Epithelial cell of proximal tubule (primary cell): Measurements from ENCODE around the gene LHX5. TPM values are rescaled to one million over a fixed set of nuclear protein-coding genes. Genes with fewer than 3 reads are reported as not detected.
A peak's percentile ranks its signal among the peaks of the same experiment; 100 is the strongest.

ENCODE experiments used
- DNase-seq: peaks from one replicate; pipeline ENCODE4 v3.0.0-alpha.2; 2011; ENCODE audit warnings: low read depth
- H3K4me3 ChIP-seq: 2 replicates; pipeline ENCODE4 v1.5.1; 2011; ENCODE audit warnings: low read depth, mild to moderate bottlenecking, low read length
- CTCF ChIP-seq: conservative IDR thresholded peaks from 2 replicates; pipeline ENCODE4 v1.5.1; 2012; ENCODE audit warnings: low read depth, mild to moderate bottlenecking, low read length
- total RNA-seq: library from RNA; depleted of rRNA; stranded (reverse); fragments of >200 nt; gene quantifications from 2 replicates; pipeline ENCODE4 v1.2.3, GENCODE V29; 2015

Gene LHX5
- total RNA-seq, 1 donor from 2014 or later: 0.06 TPM

GRCh38 chr12:113418213-113418879 is 53.3 kb downstream of the LHX5 start:
- peak; percentile 50 for DNase-seq
- no peak for TF ChIP-seq CTCF
- H3K4me3 ChIP-seq: no peak overlapping the region

- no peak for TF ChIP-seq CTCF
- H3K4me3 ChIP-seq: no peak overlapping the region
- no peak for DNase-seq
Observed at GRCh38 chr12:113416091-113416754, 55.4 kb downstream of the LHX5 start.

GRCh38 chr12:113414519-113415038 is 57.1 kb downstream of the LHX5 start:
- no peak for TF ChIP-seq CTCF
- H3K4me3 ChIP-seq: no peak overlapping the region
- DNase-seq: no peak

GRCh38 chr12:113413488-113413939 is 58.2 kb downstream of the LHX5 start:
- no peak for TF ChIP-seq CTCF
- DNase-seq: no peak
- no peak overlapping the region for H3K4me3 ChIP-seq

Other genes with a start within 250 kb of the LHX5 start
- gene SLC8B1, start 136.8 kb downstream of the LHX5 start, total RNA-seq: 26.0 and 26.6 TPM in 2 replicates
- 15.6 and 20.1 TPM in 2 replicates for gene PLBD2, start 113.3 kb downstream of the LHX5 start, total RNA-seq
- gene SDS, start 68.0 kb downstream of the LHX5 start, total RNA-seq: not detected in 2 replicates
- 6.3 and 11.8 TPM in 2 replicates for gene SDSL, start 49.5 kb downstream of the LHX5 start, total RNA-seq